ENCODE data around the gene GMDS. TPM values are rescaled to one million over a fixed set of nuclear protein-coding genes. Genes with fewer than 3 reads are reported as not detected.

The GMDS gene
- total and polyA plus RNA-seq, 2 of the 13 experiments (the other 11 are each of a cell fraction or from before 2014, with no cell fraction given), result 64.4 to 112 TPM

DNA sequence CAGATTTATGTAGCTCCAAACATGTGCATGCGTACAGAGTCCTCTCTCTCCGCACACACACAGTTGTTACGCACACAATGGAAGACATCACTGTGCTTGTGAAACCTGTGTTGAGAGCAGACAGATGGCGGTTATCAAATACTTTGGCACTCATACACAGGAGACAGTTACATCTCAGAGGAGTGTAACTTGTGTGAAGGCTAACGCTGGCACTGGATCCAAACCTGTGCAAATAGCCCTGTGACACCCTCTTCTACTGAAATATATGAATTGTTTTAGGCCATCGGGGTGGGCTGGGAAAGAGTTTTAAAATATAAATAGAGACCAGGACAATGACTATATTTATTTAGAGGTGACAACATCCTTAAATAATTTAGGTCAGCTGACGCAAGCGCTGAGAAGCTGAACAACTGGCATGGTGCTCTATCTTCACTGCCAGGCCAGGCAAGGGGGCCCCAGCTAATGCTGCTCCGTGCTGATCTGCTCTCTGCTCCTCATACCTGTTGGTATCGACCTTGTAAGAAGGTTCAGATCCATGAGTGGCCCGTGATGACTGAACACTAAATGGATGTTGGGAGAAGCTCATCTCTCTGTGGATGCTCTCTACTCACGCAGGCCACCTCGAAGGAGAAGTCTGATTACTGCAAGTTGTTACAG, 566.2 kb downstream of the GMDS start:
- ChIA-PET POLR2A (interaction anchor here (0.9 kb wide), 1 partner anchor 69 kb away, joined by 4 read pairs; the partner anchor contains the start of gene FOXC1), CTCF (ENCODE audit: low intra/inter-chr PET ratio, low total read pairs) (no interaction called here)
- Histone ChIP-seq H3K36me3 (replicated peaks in 1 of 2; ENCODE audit: control insufficient read depth in 1 of 2, insufficient read depth in 2 of 2, low read length in 2 of 2) (peaks cover 0 to 4% of the 10 kb centered on the region in 2 experiments; a peak in 2 of 5 replicates), H3K4me2 (ENCODE audit: low read depth, low read length) (no peak overlapping the region), H3K27ac (ENCODE audit: extremely low read length, insufficient read depth, low read length) (no peak overlapping the region), H4K20me1 (ENCODE audit: insufficient read depth, low read length) (no peaks in the 10 kb centered on the region), H2AFZ (ENCODE audit: low read length) (no peak overlapping the region), H3K9me3 (ENCODE audit: low read length) (no peaks in the 10 kb centered on the region), H3K79me2 (ENCODE audit: insufficient read depth, low read length) (no peaks in the 10 kb centered on the region), H3K4me3 (replicated peaks in 1 of 3; ENCODE audit: insufficient read depth in 1 of 3, low read depth in 2 of 3, low read length in 3 of 3) (no peak overlapping the region), H3K9ac (ENCODE audit: insufficient read depth, low read depth, low read length) (no peak overlapping the region), H3K27me3 (ENCODE audit: control insufficient read depth in 1 of 2, insufficient read depth in 2 of 2, low read length in 2 of 2) (no peaks in the 10 kb centered on the region), H3K4me1 (ENCODE audit: insufficient read depth, low read length) (peaks cover 19% of the 10 kb centered on the region)
- in situ Hi-C loops (cut with HindIII; ENCODE audit: extremely low pct_ligation_motif_present, low pct_unique_long_range_greater_than_20kb) (no loop called here), intact Hi-C loops (cut with micrococcal nuclease; ENCODE audit: unreplicated experiment) (no loop called here)
- 74% methylated on average over 13 of the region's 13 CpGs for WGBS (ENCODE audit: low lambda C conversion rate)
- FAIRE-seq, result no peak
- DNase-seq (ENCODE audit: low spot score), result peak; percentile 68
- peak; percentile 45; the same call in 2 of the 3 replicates for ATAC-seq
- TF ChIP-seq RBM22 (optimal IDR thresholded peaks at IDR 0.05; ENCODE audit: low read length) (peak; percentile 50), SOX13 (IDR thresholded peaks at IDR 0.05) (no peak), SOX13 (CRISPR knock-in tag; conservative IDR thresholded peaks at IDR 0.05 in 1 of 2, IDR thresholded peaks at IDR 0.05 in 1 of 2) (0 out of 4 replicates have a peak, but pooled peaks of 1 of the 2 experiments have one; percentile 8)
- TF ChIP-seq, protein P1, sequence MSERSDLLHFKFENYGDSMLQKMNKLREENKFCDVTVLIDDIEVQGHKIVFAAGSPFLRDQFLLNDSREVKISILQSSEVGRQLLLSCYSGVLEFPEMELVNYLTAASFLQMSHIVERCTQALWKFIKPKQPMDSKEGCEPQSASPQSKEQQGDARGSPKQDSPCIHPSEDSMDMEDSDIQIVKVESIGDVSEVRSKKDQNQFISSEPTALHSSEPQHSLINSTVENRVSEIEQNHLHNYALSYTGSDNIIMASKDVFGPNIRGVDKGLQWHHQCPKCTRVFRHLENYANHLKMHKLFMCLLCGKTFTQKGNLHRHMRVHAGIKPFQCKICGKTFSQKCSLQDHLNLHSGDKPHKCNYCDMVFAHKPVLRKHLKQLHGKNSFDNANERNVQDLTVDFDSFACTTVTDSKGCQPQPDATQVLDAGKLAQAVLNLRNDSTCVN (CRISPR knock-in tag; IDR thresholded peaks at IDR 0.05; ENCODE audit: borderline replicate concordance), result no peak
- TF ChIP-seq, protein P2, sequence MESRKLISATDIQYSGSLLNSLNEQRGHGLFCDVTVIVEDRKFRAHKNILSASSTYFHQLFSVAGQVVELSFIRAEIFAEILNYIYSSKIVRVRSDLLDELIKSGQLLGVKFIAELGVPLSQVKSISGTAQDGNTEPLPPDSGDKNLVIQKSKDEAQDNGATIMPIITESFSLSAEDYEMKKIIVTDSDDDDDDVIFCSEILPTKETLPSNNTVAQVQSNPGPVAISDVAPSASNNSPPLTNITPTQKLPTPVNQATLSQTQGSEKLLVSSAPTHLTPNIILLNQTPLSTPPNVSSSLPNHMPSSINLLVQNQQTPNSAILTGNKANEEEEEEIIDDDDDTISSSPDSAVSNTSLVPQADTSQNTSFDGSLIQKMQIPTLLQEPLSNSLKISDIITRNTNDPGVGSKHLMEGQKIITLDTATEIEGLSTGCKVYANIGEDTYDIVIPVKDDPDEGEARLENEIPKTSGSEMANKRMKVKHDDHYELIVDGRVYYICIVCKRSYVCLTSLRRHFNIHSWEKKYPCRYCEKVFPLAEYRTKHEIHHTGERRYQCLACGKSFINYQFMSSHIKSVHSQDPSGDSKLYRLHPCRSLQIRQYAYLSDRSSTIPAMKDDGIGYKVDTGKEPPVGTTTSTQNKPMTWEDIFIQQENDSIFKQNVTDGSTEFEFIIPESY (CRISPR knock-in tag; IDR thresholded peaks at IDR 0.05), result peak; percentile 96
- BruUV-seq (replicated peaks), result no TSS peak
